Measurements from ENCODE around the gene CCDC60.

- no peak for TF ChIP-seq REST (IDR thresholded peaks at IDR 0.05; ENCODE audit: low read depth)
- TF ChIP-seq YY1 (IDR thresholded peaks at IDR 0.05; ENCODE audit: extremely low read depth, insufficient replicate concordance, low read depth, low read length), result no peak
- peak; percentile 33 for TF ChIP-seq RAD21 (IDR thresholded peaks at IDR 0.05; ENCODE audit: low read depth)
- no peak for TF ChIP-seq FOSL1 (IDR thresholded peaks at IDR 0.05; ENCODE audit: low read depth)
- no peak for TF ChIP-seq POLR2AphosphoS5 (IDR thresholded peaks at IDR 0.05; ENCODE audit: low read depth, low read length)
- peak in 2 of 3 experiments; percentile 30 to 38; a peak in 3 of 6 replicates for TF ChIP-seq CTCF (IDR thresholded peaks at IDR 0.05 in 2 of 3, conservative IDR thresholded peaks at IDR 0.05 in 1 of 3; ENCODE audit: borderline replicate concordance in 1 of 3, insufficient read depth in 1 of 3, low read depth in 2 of 3, low read length in 2 of 3)
- no peak for TF ChIP-seq POLR2A (IDR thresholded peaks at IDR 0.05; ENCODE audit: borderline replicate concordance, extremely low read depth, insufficient read depth, insufficient read length)
- TF ChIP-seq SIN3A (IDR thresholded peaks at IDR 0.05; ENCODE audit: low read depth), result no peak
- TF ChIP-seq ELF1 (IDR thresholded peaks at IDR 0.05; ENCODE audit: borderline replicate concordance, low read depth), result no peak
- TF ChIP-seq EZH2phosphoT487 (IDR thresholded peaks at IDR 0.05; ENCODE audit: borderline replicate concordance), result no peak
These were observed 165.7 kb downstream of the CCDC60 start for GRCh38 chr12:119500209-119500608.

Measured in HCT116 (cell line).